GM23338 (cell line): ENCODE measurements around the gene CNTN5.

Experiments used
- CREB1 ChIP-seq: fragments of 250-450 bp; sonication (Bioruptor Pico); IDR thresholded peaks from 2 replicates; pipeline ENCODE4 v1.5.0; 2020; ENCODE audit warnings: low read depth, mild to moderate bottlenecking, moderate library complexity
- EZH2 ChIP-seq: fragments of 200-600 bp; sonication (generic); IDR thresholded peaks from one replicate; pipeline ENCODE4 v1.8.0; 2017; ENCODE audit warnings: antibody characterized with exemption, mild to moderate bottlenecking, low read depth; ENCODE audit not compliant: unreplicated experiment
- EZH2phosphoT487 ChIP-seq: fragments of 200-600 bp; sonication (generic); IDR thresholded peaks from one replicate; pipeline ENCODE4 v1.8.1; 2018; ENCODE audit warnings: antibody characterized with exemption; ENCODE audit not compliant: unreplicated experiment
- JUNB ChIP-seq: IDR thresholded peaks from one replicate; pipeline ENCODE4 v1.6.1; 2016; ENCODE audit warnings: antibody characterized with exemption; ENCODE audit not compliant: unreplicated experiment
- NANOG ChIP-seq: IDR thresholded peaks from 2 replicates; pipeline ENCODE4 v1.6.1; 2016; ENCODE audit warnings: antibody characterized with exemption, borderline replicate concordance
- POLR2AphosphoS5 ChIP-seq: IDR thresholded peaks from 2 replicates; pipeline ENCODE4 v1.6.1; 2016; ENCODE audit warnings: antibody characterized with exemption, low read depth
- TF ChIP-seq, protein P1 (sequence below), 2 experiments: fragments of 200-600 bp in 1 of 2; sonication (generic) in 1 of 2; conservative IDR thresholded peaks; 2 replicates each; pipeline versions ENCODE4 v1.5.1 to v1.6.1; 2016 to 2017; ENCODE audit warnings: antibody characterized with exemption in 2 of 2, low read depth in 2 of 2, mild to moderate bottlenecking in 2 of 2, moderate library complexity in 1 of 2
- TF ChIP-seq, protein P2 (sequence below): IDR thresholded peaks from one replicate; pipeline ENCODE4 v1.6.1; 2018; ENCODE audit warnings: antibody characterized with exemption; ENCODE audit not compliant: unreplicated experiment

DNA sequence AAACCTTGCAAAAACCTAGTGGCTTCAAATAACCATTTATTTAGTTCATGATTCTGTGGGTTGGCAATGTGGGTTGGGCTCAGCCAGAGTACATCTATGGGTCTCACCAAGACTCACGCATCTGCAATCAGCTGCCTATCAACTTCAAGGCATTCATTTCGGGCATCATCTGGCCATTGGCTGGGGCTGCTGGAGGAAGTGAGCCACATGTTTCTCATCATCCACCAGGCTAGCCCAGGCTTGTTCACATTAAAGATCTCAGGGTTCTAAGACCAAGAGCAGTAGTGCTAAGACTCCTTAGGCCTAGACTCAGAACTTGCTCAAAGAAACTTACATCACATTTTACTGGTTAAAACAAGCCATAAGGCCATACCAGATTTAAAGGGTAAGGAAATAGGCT lies 1187.5 kb downstream of the CNTN5 start:
- TF ChIP-seq, protein P1, sequence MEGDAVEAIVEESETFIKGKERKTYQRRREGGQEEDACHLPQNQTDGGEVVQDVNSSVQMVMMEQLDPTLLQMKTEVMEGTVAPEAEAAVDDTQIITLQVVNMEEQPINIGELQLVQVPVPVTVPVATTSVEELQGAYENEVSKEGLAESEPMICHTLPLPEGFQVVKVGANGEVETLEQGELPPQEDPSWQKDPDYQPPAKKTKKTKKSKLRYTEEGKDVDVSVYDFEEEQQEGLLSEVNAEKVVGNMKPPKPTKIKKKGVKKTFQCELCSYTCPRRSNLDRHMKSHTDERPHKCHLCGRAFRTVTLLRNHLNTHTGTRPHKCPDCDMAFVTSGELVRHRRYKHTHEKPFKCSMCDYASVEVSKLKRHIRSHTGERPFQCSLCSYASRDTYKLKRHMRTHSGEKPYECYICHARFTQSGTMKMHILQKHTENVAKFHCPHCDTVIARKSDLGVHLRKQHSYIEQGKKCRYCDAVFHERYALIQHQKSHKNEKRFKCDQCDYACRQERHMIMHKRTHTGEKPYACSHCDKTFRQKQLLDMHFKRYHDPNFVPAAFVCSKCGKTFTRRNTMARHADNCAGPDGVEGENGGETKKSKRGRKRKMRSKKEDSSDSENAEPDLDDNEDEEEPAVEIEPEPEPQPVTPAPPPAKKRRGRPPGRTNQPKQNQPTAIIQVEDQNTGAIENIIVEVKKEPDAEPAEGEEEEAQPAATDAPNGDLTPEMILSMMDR (conservative IDR thresholded peaks at IDR 0.05; ENCODE audit: low read depth in 2 of 2) = no peak
- TF ChIP-seq POLR2AphosphoS5 (no peak), EZH2 (no peak), EZH2phosphoT487 (no peak), NANOG (no peak), JUNB (no peak), CREB1 (no peak)
- TF ChIP-seq, protein P2, sequence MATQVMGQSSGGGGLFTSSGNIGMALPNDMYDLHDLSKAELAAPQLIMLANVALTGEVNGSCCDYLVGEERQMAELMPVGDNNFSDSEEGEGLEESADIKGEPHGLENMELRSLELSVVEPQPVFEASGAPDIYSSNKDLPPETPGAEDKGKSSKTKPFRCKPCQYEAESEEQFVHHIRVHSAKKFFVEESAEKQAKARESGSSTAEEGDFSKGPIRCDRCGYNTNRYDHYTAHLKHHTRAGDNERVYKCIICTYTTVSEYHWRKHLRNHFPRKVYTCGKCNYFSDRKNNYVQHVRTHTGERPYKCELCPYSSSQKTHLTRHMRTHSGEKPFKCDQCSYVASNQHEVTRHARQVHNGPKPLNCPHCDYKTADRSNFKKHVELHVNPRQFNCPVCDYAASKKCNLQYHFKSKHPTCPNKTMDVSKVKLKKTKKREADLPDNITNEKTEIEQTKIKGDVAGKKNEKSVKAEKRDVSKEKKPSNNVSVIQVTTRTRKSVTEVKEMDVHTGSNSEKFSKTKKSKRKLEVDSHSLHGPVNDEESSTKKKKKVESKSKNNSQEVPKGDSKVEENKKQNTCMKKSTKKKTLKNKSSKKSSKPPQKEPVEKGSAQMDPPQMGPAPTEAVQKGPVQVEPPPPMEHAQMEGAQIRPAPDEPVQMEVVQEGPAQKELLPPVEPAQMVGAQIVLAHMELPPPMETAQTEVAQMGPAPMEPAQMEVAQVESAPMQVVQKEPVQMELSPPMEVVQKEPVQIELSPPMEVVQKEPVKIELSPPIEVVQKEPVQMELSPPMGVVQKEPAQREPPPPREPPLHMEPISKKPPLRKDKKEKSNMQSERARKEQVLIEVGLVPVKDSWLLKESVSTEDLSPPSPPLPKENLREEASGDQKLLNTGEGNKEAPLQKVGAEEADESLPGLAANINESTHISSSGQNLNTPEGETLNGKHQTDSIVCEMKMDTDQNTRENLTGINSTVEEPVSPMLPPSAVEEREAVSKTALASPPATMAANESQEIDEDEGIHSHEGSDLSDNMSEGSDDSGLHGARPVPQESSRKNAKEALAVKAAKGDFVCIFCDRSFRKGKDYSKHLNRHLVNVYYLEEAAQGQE = no peak
